T1000 (cell line): ENCODE data around the gene ROS1.

Experiments
- DNase-seq: peaks from one replicate; lab custom pipeline; 2025; ENCODE audit warnings: mixed read lengths; lab: John Stamatoyannopoulos, UW

The ROS1 gene

GRCh38 chr6:117309069-117309468, 116.7 kb downstream of the ROS1 start:
- DNase-seq = no peak

GRCh38 chr6:117307655-117308054, 118.1 kb downstream of the ROS1 start:
- DNase-seq = no peak

GRCh38 chr6:117306227-117306790, 119.4 kb downstream of the ROS1 start:
- no peak for DNase-seq

GRCh38 chr6:117304446-117304845, 121.3 kb downstream of the ROS1 start:
- no peak for DNase-seq

GRCh38 chr6:117303323-117303722, 122.4 kb downstream of the ROS1 start:
- DNase-seq = no peak

GRCh38 chr6:117298941-117299340, 126.8 kb downstream of the ROS1 start:
- no peak for DNase-seq

GRCh38 chr6:117290173-117290846, 135.4 kb downstream of the ROS1 start:
- no peak for DNase-seq

GRCh38 chr6:117288083-117288715, 137.5 kb downstream of the ROS1 start:
- DNase-seq = no peak

GRCh38 chr6:117280922-117281321, 144.8 kb downstream of the ROS1 start:
- no peak for DNase-seq

- DNase-seq = no peak
These were observed 148.9 kb downstream of the ROS1 start for GRCh38 chr6:117276778-117277316.

- no peak for DNase-seq
These were observed 150.0 kb downstream of the ROS1 start for GRCh38 chr6:117275711-117276110.

- DNase-seq = no peak
These were observed 150.5 kb downstream of the ROS1 start for GRCh38 chr6:117275205-117275604.

- no peak for DNase-seq
These were observed 152.9 kb downstream of the ROS1 start for GRCh38 chr6:117272891-117273290.

GRCh38 chr6:117272032-117272866, 153.5 kb downstream of the ROS1 start:
- DNase-seq = no peak

- no peak for DNase-seq
These were observed 154.8 kb downstream of the ROS1 start for GRCh38 chr6:117270843-117271507.

- no peak for DNase-seq
These were observed 155.5 kb downstream of the ROS1 start for GRCh38 chr6:117270055-117270842.

- DNase-seq = no peak
These were observed 156.1 kb downstream of the ROS1 start for GRCh38 chr6:117269638-117270054.

- DNase-seq = no peak
These were observed 156.8 kb downstream of the ROS1 start for GRCh38 chr6:117268924-117269323.

- no peak for DNase-seq
These were observed 157.8 kb downstream of the ROS1 start for GRCh38 chr6:117267766-117268534.

- no peak for DNase-seq
These were observed 158.7 kb downstream of the ROS1 start for GRCh38 chr6:117267054-117267347.
